Right lung (tissue), 5 donors: ENCODE data around the gene TMEM175. TPM values are rescaled to one million over a fixed set of nuclear protein-coding genes. Genes with fewer than 3 reads are reported as not detected.
"Not testable (repeated sequence)": the region's sequence is repeated elsewhere in the genome, so short reads cannot be mapped to it uniquely, and the experiment has no call there.

Experiments used
- DNase-seq, 2 donors: peaks; one replicate each; pipeline ENCODE4 v3.0.0-alpha.2; 2013
- polyA plus RNA-seq, 5 donors: library from polyadenylated mRNA; unstranded; fragments of 120-200 nt; gene quantifications; one replicate each; pipeline versions ENCODE4 v1.2.1 to v1.2.3, GENCODE V29; 2013; ENCODE audit warnings: inconsistent platforms in 1 of 5, low replicate concordance in 1 of 5; ENCODE audit not compliant: insufficient read length in 5 of 5, insufficient read depth in 1 of 5

Gene TMEM175
- polyA plus RNA-seq, 5 donors: 24.8 to 32.4 (median 28.5) TPM

- DNase-seq: no peak
These were observed 56.8 kb downstream of the TMEM175 start for GRCh38 chr4:988726-989721.

- no peak for DNase-seq
These were observed 57.6 kb downstream of the TMEM175 start for GRCh38 chr4:989722-990471.

- DNase-seq: no peak
These were observed 58.6 kb downstream of the TMEM175 start for GRCh38 chr4:990746-991367.

GRCh38 chr4:991451-992296, 59.4 kb downstream of the TMEM175 start:
- no peak for DNase-seq

GRCh38 chr4:992297-993110, 60.2 kb downstream of the TMEM175 start:
- no peak for DNase-seq

- no peak for DNase-seq
These were observed 61.1 kb downstream of the TMEM175 start, which contains the start of gene SLC26A1 for GRCh38 chr4:993111-994029. SLC26A1 (minus strand) TSS chr4:993404; CDS start chr4:991703, 1,701 bp downstream.

- no peak for DNase-seq
These were observed 63.2 kb downstream of the TMEM175 start for GRCh38 chr4:995311-996026.

- no peak for DNase-seq
These were observed 64.1 kb downstream of the TMEM175 start for GRCh38 chr4:996030-996996.

GRCh38 chr4:996997-997374, 64.7 kb downstream of the TMEM175 start:
- DNase-seq: no peak

GRCh38 chr4:997375-998071, 65.3 kb downstream of the TMEM175 start:
- DNase-seq: no peak

GRCh38 chr4:998096-998691, 65.9 kb downstream of the TMEM175 start:
- DNase-seq: no peak

GRCh38 chr4:999240-999863, 67.1 kb downstream of the TMEM175 start:
- DNase-seq: not testable (repeated sequence)

GRCh38 chr4:999882-1000425, 67.7 kb downstream of the TMEM175 start:
- DNase-seq: no peak

- DNase-seq: no peak
These were observed 68.5 kb downstream of the TMEM175 start for GRCh38 chr4:1000686-1001260.

GRCh38 chr4:1001561-1002130, 69.4 kb downstream of the TMEM175 start:
- no peak for DNase-seq
